GM19372 (cell line): Measurements from ENCODE around the gene IL7R.
A peak's percentile ranks its signal among the peaks of the same experiment; 100 is the strongest.

Experiments used
- ATAC-seq: cut with Tn5 transposase; IDR thresholded peaks from one replicate; pipeline ENCODE4 v1.9.1; 2021; ENCODE audit warnings: mild to moderate bottlenecking, low read depth, moderate library complexity; ENCODE audit not compliant: unreplicated experiment

IL7R gene, protein sequence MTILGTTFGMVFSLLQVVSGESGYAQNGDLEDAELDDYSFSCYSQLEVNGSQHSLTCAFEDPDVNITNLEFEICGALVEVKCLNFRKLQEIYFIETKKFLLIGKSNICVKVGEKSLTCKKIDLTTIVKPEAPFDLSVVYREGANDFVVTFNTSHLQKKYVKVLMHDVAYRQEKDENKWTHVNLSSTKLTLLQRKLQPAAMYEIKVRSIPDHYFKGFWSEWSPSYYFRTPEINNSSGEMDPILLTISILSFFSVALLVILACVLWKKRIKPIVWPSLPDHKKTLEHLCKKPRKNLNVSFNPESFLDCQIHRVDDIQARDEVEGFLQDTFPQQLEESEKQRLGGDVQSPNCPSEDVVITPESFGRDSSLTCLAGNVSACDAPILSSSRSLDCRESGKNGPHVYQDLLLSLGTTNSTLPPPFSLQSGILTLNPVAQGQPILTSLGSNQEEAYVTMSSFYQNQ

DNA sequence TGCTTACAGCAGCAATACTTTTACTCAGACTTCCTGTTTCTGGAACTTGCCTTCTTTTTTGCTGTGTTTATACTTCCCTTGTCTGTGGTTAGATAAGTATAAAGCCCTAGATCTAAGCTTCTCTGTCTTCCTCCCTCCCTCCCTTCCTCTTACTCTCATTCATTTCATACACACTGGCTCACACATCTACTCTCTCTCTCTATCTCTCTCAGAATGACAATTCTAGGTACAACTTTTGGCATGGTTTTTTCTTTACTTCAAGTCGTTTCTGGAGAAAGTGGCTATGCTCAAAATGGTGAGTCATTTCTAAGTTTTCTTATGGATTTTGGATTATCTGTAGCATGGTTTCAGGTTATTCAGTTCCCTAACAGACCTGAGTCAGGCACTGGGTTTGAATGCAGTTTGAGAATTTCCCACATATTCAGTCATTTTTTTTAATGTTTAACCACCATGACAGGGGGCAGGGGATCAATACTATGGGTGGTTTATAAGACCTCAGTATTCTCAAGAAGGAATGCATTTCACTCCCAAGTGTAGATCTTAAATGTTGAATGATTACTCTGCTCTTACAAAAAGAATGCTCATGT, at the start of gene IL7R:
IL7R (plus strand) TSS at position 127 of the 587 bp plus-strand sequence; CDS start at position 214, 87 bp downstream.
- no peak for ATAC-seq

DNA sequence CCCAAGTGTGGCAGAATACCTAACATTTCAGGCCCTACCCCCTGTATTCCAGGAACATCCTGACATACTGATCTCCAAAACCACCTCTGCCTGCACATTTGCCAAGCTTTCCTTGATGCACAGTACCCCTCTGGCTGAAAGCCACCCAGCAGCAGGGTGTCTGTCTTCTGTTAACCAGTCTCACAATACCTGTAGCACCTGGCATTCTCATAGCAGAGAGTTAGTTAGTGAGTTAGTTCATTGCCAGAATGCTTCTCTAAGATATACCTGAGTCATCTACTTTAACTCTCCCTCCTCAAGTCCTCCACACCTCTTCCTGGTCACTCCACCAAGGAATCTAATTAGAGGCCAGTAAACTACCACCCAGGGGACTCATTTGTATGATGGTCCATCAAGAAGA, 46.1 kb upstream of the IL7R start:
- no peak for ATAC-seq

DNA sequence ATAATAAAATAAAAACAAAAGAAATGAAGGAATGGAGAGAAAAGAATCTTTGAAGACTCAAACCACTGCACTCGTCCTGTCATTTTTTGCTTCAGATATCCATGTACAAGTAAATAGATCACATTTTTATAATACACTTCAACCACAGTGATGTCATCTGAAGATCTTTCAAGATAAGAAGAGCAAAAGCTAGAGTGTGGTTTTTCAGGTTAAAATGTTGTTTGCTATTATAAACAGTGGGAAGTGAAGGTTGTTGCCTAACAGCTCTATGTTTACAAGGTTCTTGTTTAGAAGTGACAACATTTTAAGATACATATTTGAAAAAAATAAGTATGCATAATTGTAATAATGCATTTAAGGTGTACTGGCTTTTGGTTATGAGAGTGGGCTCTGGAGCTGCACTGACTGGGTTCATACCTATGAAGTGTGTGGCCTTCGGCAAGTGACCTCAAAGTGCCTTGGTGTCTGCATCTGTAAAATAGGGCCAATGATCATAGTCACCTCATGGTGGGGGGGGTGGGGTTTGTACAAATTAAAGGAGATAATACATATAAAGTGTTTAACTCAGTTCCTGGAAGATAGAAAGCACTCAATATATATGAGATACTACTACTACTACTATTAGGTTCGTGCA, 45.5 kb upstream of the IL7R start:
- no peak for ATAC-seq

DNA sequence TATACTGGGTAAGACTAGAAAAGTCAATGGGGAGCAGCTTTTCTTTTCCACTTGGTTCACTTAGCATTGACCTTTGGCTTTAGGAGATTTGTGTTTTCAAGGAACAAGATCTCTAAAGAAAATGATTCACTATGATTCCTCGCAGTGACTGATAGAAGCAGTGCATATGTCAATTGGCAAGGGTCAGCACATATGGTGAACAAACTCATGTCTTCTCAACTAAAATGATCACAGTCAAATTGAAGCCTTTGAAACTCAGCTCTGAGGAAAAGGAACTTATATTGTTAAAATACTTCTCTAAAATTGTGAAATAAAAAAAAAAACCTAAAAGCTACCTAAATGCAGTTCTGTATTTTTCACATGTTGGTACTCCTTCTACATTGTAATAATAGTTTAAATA, 43.2 kb upstream of the IL7R start:
- no peak for ATAC-seq

DNA sequence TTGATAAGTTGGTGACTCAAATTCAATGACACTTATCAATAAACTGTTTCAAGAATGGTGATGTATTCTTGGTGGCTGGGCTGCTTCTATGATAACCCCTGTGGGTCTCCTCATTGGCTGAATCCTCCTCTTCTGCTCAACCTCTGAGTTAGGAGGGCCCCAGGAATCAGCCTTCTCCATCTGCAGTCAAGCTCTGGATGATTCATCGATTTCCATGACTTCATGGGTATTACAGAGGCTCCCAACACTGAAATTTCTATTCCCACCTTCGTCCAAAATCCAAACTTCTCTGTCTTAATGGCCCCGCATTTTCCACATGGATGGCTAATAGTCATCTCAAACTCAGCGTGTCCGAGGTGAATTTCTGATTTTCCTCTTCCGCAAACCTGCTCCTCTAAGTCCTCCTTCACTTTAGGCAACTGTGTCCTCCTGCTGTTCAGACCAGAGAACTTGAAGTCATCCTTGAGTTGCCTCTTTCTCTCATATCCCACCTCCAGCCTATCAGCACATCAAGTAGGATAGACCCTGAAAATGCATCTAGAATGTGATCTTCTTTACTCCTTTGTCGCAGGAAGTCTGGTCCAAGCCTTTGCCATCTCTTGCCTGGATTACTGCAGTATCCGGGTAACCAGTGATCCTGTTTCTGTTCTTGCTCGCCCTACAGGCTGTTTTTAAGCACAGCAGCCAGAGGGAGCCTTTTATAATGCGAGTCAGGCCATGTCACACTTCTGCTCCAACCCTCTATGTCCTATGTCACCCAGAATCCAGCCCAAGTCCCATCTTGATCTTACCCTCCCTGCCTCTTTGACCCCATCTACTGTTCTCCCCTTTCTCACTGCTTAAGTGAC, 41.4 kb upstream of the IL7R start:
- peak; percentile 82 for ATAC-seq

DNA sequence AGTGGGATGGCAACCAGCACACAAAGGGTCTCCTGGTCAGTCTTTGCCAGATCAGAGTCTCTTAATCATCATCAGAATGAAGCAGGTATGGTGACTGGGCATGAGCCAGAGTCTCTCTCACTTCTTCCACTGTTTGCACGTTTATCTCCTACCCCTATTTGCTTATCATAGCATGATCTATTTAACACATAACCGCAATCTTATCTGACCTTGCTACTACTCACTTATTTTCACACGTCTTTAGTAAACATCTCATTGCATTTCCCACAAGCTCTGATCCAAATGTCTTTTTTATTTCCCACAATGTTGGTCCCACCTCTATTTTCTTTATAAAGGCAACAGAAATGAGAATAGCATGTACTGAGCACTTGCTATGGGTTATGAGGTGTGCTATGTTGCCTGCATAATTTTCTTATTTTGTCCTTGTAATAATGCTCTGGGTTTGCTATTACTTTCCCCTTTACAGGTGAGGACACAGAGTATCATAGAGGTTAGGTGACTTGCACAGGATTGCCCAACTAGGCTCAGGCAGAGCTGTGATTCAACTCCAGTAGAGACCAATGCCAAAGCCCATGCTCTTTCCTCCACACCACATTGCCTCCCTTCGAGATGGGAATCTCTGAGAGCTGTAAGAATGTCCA, 39.7 kb upstream of the IL7R start:
- ATAC-seq, result no peak

DNA sequence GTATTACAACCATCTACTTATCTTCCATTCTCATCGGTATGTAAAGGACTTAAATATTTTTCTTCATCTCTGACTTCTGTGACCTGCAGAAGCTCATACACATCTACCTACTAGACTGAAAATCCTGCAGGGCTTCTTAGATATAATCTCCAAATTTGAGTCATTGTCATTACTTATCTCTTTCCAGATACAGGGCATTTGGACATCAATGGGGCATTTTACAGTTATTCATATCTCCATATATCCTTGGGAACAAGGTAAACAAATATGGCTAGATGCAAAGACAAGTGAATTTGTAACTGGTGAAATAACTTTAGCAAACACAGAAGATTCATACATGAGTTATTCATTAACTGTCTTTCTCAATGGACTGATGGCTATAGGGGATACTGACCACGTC, 37.7 kb upstream of the IL7R start:
- ATAC-seq, result no peak

DNA sequence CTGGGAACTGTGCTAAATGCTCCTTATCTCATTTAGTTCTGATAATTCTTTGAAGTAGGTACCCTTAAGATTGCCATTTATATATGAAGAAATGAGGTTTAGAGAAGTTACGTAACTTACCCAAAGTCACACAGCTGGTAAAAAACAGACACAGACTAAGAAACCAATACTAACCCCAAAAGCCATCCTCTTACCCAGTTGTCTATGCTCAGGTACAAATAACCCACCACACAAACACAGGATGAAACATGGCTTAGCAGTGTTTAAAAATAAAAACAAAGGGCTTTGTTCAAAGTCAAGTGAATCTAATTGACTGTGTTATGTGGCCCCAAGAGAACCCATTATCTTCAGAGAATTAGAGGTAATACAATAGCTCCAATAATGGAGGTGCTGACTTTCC, 37.0 kb upstream of the IL7R start:
- ATAC-seq, result no peak

DNA sequence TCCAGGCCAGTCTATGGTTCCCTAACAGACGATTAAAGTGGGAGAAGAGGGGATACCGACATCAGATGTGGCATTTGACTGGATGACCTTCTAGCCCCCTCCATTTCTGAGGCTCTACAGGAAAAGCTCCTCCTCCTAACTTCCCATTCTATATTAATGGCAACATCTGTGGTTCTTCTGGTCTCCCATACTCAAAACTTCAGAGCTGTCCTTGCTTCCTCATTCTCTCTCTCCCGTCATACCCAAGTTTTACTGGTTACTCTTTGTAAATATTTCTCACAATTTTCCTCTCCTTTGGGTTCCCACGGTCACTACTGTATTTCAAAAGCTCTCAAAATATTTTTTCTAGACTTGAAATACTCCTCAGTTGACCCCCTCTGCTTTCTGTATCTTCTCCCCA, 36.0 kb upstream of the IL7R start:
- ATAC-seq, result no peak

DNA sequence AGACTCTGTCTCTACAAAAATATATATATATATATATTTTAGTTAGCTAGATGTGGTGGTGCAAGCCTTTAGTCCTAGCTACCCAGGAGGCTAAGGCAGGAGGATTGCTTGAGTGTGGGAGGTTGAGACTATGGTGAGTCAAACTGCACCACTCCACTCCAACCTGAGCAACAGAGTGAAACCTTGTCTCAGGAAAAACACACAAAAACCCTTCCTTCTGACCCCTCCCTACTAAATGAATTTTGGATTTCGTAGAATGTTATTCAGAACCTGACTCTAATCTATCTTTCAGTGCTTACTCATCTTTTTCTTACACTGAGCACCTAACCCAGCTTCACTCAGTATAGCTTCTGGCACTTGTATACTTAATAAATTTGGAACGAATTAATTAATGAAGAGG, 35.2 kb upstream of the IL7R start:
- ATAC-seq, result no peak

DNA sequence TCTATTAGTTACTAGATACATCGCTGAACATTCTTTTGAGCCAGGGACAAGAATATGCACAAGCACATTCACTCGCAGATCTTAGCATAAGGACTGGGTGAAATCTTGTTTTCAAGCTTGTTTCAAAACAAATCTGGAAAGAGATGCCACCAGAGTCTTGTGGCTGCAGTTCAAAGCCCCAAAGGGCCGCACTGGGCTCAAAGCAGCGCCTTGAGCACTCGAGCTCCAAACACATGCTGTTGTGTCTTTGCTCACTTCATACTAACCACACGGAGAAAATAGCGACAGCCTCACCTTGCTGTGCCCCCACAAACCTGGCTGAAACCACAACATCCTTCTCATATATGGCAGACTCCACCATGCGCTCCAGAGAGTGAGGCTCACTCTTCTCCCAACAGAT, 34.2 kb upstream of the IL7R start:
- no peak for ATAC-seq

DNA sequence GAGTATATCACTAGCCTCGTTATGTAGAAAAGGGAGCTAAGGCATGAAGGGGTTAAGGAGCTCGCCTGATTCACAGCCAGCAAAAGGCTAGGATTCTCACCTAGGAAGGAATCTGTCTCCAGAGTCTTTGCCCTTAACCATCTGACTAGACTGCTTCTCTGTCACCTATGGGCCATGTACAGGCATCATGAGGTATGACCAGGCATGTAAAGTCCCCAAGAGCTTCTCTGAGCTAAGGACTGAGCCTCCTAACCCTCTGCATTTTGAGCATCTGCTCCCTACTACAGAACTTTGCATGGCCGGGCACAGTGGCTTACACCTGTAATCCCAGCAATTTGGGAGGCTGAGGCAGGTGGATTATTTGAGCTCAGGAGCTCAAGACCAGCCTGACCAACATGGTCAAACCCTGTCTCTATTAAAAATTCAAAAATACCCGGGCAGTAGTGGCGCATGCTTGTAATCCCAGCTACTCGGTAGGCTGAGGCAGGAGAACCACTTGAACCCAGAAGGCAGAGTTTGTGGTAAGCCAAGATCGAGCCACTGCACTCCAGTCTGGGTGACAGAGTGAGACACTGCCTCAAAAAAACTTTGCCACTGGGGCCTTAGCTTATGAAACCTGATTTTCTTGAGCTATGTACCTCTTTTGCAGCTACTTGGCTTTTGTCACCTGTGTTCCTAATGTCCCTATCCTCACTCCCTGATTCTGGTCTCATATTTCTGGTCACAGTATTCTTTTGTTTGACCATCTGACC, 33.2 kb upstream of the IL7R start:
- ATAC-seq, result no peak

DNA sequence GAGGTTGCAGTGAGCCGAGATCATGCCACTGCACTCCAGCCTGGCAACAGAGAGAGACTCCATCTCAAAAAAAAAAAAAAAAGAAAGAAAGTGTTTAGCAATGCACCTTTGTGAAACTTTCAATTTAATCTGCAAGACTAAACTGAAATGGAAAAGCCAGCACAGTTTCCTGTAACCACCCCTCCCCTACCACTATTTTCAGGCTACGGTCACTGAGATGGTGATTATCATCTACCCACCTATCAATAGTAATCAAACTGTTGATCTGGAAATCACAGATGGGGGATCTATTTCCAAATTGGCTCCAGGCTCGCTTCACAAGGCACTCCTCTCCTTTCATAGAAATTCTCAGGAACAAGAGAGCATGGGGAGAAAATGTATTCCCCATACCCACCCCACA, 30.6 kb upstream of the IL7R start:
- ATAC-seq, result no peak

DNA sequence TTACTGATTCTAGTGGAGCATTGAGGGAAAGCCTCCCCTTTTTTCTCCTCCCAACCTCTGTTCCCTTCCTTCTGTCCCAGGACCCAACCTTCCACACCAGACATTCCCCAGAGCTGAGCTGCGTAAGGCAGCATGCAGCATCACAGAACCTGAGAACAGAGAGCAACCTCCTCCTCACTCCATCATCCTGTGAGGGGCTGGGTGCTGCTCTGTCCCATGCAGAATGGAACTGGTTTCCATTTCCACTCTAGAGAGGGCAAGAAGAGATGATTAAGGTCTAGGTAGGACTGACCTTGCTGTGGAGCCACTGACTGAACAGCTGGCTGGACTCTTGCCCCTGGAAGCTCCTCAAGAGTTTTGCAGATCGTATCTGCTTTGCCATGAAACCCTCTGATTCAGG, 30.1 kb upstream of the IL7R start:
- no peak for ATAC-seq

DNA sequence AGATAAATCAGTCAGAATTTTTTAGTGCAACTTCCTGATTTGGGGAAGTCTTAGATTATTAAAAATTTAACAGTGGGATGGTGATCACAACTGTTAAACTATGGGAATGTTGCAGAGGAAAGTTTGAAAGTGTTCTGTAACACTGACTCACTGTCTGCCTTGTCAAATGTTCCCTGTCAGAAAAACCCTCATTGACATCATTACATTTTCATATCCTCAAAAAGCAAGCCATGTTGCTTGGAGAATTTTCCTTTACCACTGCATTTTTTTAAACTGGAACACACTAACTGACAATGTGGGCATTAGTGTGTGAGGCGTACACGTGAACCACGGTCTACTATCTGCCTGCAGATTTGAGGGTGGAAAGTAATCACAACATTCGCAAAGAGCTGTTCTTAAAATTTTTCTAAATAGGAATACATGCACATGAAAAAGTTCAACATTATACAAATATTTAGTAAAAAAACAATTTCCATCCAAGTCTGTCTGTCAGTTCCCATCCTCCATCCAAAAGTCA, 28.6 kb upstream of the IL7R start:
- no peak for ATAC-seq

DNA sequence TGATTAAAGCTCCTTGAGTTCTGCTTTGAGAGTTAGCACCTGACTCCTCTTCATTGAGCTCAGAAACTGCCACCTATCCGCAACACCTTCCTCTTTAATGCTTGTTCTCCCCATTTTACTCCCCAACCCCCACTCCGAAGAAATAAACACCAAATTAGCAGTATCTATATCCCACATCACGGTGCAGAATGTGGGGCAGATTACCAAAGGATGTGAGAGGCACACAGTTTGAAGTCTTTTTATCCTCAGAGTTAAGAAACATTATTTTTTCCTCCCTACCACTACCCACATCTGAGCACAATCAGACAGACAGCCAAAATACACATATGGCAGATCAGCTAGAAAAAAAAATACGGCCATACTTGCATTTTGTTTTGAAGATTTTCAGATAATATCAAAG, 26.1 kb upstream of the IL7R start:
- no peak for ATAC-seq

DNA sequence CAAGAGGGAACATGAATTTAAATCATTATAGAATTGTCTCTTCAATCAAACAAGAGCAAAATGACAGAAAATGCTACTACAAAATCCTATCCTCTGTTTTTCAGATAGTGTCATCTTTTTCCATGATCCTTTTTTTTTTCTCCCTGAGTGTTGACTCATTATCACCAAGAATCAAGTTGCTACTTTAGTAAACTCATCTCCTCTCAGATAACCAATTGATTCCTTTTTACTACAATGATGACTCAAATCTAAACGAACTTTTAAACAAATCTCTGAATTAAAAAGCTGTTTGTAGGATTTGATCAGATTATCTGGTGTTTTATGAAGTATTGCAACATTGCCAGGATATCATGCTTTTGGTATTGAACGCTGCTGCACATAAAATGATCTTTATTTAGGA, 23.9 kb upstream of the IL7R start:
- ATAC-seq, result no peak

DNA sequence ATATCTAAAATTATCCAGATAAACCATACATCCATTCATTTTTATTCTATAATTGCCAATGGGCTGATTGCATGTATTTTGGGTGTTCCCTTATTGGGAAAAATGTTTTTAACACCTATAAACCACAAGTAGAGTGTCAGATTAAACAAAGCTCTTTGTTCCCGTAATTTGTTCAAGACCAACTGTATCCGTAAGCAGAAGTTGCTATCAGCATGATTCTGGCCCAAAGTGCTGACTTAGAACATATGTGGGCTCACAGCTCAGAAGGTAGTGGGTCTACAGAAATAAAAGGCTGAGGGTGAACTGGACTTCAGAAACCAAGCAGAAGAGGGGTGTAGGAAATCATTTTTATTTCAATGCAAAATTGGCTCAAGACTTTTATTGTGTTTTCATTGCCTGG, 23.5 kb upstream of the IL7R start:
- no peak for ATAC-seq
